HG03460 (cell line): ENCODE measurements around the gene CLCF1.
"Not testable (repeated sequence)": the region's sequence is repeated elsewhere in the genome, so short reads cannot be mapped to it uniquely, and the experiment has no call there.

Experiments
- ATAC-seq: cut with Tn5 transposase; IDR thresholded peaks from one replicate; pipeline ENCODE4 v1.9.1; 2021; ENCODE audit not compliant: unreplicated experiment

CLCF1 gene

DNA sequence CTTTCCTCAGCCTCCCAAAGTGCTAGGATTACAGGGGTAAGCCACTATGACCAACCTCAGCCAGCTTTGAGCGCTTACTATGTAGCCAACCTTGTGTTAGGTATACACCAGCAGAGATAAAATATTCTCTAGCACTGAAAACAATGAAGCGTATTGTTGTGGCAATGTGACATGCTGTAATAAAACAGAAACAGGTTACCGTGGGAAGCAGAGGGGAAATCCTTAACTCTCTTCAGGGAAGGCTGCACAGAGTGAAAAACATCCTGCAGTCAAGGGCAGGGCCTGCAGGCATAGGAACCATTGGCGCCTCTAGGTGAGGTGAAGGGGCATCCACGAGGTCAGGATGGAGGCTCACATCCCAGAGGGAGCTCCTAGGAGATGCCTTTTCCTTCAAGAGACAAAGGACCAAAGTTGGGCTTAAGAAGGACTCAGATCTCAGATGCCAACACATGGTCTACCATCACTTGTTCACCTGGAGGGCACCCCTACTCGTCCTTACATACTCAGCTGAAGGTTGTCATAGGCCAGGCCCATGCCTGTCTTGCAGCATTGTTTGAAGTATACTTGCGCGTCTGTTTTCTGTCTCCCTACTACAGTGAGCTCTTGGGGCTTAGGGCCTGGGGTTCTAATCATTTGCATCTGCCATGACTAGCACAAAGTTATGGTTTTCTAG lies 28.0 kb downstream of the CLCF1 start:
- ATAC-seq, result no peak

- no peak for ATAC-seq
These were observed 29.1 kb downstream of the CLCF1 start for GRCh38 chr11:67344264-67344663.

GRCh38 chr11:67337257-67337656 lies 36.1 kb downstream of the CLCF1 start:
- no peak for ATAC-seq

DNA sequence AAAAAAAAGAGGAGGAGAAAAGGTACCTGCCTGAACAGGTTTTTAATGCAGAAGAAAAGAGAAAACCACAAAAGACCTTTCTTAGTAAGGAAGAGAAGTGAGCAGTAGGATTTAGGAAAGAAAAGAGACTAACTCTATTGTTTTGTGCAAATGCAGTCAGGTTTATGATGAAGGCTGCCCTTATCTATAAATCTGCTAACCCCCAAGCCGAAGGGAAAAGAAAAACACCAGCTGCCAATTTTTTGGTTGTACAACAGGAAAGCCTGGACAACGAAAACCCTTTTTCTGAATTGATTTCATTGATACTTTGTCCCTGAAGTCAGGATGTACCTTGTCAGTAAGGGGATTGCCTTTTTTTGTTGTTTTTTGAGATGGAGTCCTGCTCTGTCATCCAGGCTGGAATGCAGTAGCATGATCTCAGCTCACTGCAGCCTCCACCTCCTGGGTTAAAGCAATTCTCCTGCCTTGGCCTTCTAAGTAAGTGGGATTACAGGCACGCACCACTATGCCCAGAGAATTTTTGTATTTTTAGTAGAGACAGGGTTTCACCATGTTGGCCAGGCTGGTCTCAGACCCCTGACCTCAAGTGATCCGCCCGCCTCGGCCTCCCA lies 41.2 kb downstream of the CLCF1 start:
- ATAC-seq, result no peak

- no peak for ATAC-seq
These were observed 49.9 kb downstream of the CLCF1 start for GRCh38 chr11:67323526-67323925.

- no peak for ATAC-seq
These were observed 51.3 kb downstream of the CLCF1 start for GRCh38 chr11:67322049-67322448.

GRCh38 chr11:67321313-67321871 lies 52.0 kb downstream of the CLCF1 start:
- no peak for ATAC-seq

DNA sequence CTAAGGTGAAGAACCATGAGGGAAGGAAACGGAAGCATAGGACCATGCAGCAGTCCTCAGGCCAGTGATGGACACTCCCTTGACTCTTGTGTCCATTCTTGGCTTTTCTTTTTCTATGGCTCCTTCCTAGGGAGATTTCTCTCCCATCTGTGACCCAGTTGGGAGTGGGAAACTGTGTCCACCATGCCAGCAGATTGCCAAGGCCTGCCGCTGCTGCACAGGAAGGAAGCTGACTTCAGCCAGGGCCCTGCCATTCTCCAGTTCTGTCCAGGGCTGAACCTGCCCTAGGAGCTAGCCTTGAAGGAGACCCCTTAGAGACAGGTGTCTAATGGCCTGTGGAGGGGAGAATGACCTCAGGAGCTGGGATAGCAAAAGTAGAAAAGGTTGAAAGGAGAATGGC lies 52.7 kb downstream of the CLCF1 start:
- no peak for ATAC-seq

DNA sequence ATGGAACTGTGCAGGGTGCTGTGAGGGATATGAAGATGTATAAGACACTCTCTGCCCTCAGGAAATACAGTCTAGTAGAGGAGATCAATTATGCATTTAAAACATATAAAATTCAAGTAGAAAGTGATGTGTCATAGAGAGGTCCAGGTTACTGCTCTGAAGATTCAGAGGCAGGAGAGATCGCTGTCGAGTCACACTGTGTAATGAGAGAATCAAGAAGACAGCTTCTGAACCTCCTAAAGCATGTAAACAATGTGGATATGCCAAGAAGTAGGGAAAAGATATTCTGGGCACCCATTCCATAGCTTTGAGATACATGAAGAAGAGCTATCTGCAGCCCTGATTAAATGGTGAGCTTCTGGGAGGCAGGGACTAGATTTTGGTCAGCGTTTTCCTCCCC lies 53.4 kb downstream of the CLCF1 start:
- no peak for ATAC-seq

GRCh38 chr11:67318876-67319275 lies 54.5 kb downstream of the CLCF1 start:
- ATAC-seq, result not testable (repeated sequence)

DNA sequence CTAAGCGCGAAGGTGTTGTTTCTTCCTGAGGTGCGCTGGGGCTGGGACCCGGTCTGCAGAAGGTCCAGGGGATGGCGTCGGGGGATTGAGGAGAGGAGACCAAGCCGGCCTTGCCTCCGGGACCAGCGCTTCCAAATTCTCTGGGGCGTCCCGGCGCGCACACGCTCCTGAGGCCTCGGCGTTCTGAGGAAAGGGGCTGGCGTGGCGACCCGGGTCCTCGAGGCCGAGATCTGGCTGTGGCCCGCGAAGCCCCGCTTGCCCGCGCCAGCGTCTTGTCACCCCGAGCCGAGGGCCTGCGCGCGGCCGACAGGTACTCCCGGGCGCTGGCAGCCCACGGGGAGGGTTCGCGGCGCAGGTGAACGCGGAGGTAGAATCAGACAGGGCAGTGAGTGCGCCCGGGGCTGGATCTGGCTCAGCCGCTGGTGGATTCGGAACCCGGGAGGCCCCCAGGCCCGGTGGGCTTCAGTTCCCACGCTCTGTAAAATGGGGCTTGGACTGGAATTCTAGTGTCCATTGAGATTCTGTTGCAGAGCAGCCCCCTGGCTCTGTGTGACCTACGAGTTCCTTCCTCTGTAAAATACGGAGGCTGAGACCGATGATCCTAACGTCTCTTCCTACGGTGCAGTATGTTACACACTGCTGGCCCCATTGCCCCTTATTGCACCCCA lies 55.4 kb downstream of the CLCF1 start:
- peak; percentile 20 for ATAC-seq

- peak; percentile 74 for ATAC-seq
These were observed 56.1 kb downstream of the CLCF1 start for GRCh38 chr11:67317205-67317887.

- no peak for ATAC-seq
These were observed 56.6 kb downstream of the CLCF1 start for GRCh38 chr11:67316882-67317204.

- ATAC-seq, result no peak
These were observed 58.0 kb downstream of the CLCF1 start for GRCh38 chr11:67315325-67315909.

- ATAC-seq, result no peak
These were observed 59.2 kb downstream of the CLCF1 start for GRCh38 chr11:67314218-67314617.
